CD8-positive, alpha-beta memory T cell (primary cell): Measurements from ENCODE around the gene CLEC19A. TPM values are rescaled to one million over a fixed set of nuclear protein-coding genes. Genes with fewer than 3 reads are reported as not detected.
"Not testable (repeated sequence)": the region's sequence is repeated elsewhere in the genome, so short reads cannot be mapped to it uniquely, and the experiment has no call there.

Experiments used
- CTCF ChIA-PET: fragments of 350-600 bp; sonication (Branson Sonifier 250); formaldehyde crosslinking; loops from one replicate; lab custom pipeline; 2021; ENCODE audit warnings: antibody characterized with exemption; lab: Charles Lee
- POLR2A ChIA-PET: fragments of 350-600 bp; sonication (Branson Sonifier 250); formaldehyde crosslinking; loops from one replicate; lab custom pipeline; 2021; ENCODE audit warnings: antibody characterized with exemption; lab: Charles Lee
- DNase-seq, 5 donors: peaks; one replicate each; pipeline versions ENCODE4 v3.0.0 to v3.0.0-alpha.2; 2020 to 2022; ENCODE audit warnings: mixed read lengths in 1 of 5
- H3K27ac ChIP-seq: one replicate; pipeline ENCODE4 v1.7.0; 2013; ENCODE audit warnings: low read depth, mild to moderate bottlenecking, low read length, moderate library complexity
- H3K27me3 ChIP-seq: 2 replicates; pipeline ENCODE4 v1.7.0; 2013; ENCODE audit warnings: low read length, mild to moderate bottlenecking; ENCODE audit not compliant: insufficient read depth, poor library complexity, severe bottlenecking
- H3K36me3 ChIP-seq: 2 replicates; pipeline ENCODE4 v1.7.0; 2013; ENCODE audit warnings: mild to moderate bottlenecking, low read length, moderate library complexity; ENCODE audit not compliant: insufficient read depth
- H3K4me1 ChIP-seq: 2 replicates; pipeline ENCODE4 v1.7.0; 2013; ENCODE audit warnings: mild to moderate bottlenecking, low read length, moderate library complexity; ENCODE audit not compliant: insufficient read depth
- H3K4me3 ChIP-seq: 2 replicates; pipeline ENCODE4 v1.7.0; 2013; ENCODE audit warnings: mild to moderate bottlenecking, low read length
- H3K9me3 ChIP-seq: 2 replicates; pipeline ENCODE4 v1.7.0; 2013; ENCODE audit warnings: mild to moderate bottlenecking, low read length
- H3K27ac Mint-ChIP-seq, 8 donors: one replicate each; pipeline ENCODE4 v1.8.0; 2020 to 2021; ENCODE audit warnings: mixed read lengths in 8 of 8, mild to moderate bottlenecking in 6 of 8, inconsistent platforms in 3 of 8, moderate library complexity in 3 of 8
- H3K27me3 Mint-ChIP-seq, 2 donors: one replicate each; pipeline ENCODE4 v1.8.0; 2020 to 2021; ENCODE audit warnings: mixed read lengths in 2 of 2, mild to moderate bottlenecking in 1 of 2, moderate library complexity in 1 of 2
- H3K36me3 Mint-ChIP-seq, 3 donors: one replicate each; pipeline ENCODE4 v1.8.0; 2020 to 2021; ENCODE audit warnings: mixed read lengths in 3 of 3, inconsistent platforms in 1 of 3, mild to moderate bottlenecking in 1 of 3
- H3K4me1 Mint-ChIP-seq, 3 donors: one replicate each; pipeline ENCODE4 v1.8.0; 2020 to 2021; ENCODE audit warnings: mixed read lengths in 3 of 3, inconsistent platforms in 1 of 3, mild to moderate bottlenecking in 1 of 3
- H3K4me3 Mint-ChIP-seq, 7 donors: one replicate each; pipeline ENCODE4 v1.8.0; 2020 to 2021; ENCODE audit warnings: mixed read lengths in 7 of 7, mild to moderate bottlenecking in 6 of 7, moderate library complexity in 4 of 7, inconsistent platforms in 2 of 7
- H3K9me3 Mint-ChIP-seq, 5 donors: one replicate each; pipeline ENCODE4 v1.8.0; 2020 to 2022; ENCODE audit warnings: mixed read lengths in 5 of 5, mild to moderate bottlenecking in 3 of 5, moderate library complexity in 2 of 5, inconsistent platforms in 1 of 5
- polyA plus RNA-seq: library from polyadenylated mRNA; unstranded; fragments of 300-500 nt; fragmentation: Illumina TruSeq; gene quantifications from one replicate; pipeline ENCODE4 v1.2.3, GENCODE V29; 2021
- total RNA-seq, 2 experiments: library from RNA; stranded (reverse); gene quantifications; one replicate each; pipeline ENCODE4 v1.2.3, GENCODE V29; 2021

Gene CLEC19A
- total and polyA plus RNA-seq, 3 experiments from 2014 or later = not detected

DNA sequence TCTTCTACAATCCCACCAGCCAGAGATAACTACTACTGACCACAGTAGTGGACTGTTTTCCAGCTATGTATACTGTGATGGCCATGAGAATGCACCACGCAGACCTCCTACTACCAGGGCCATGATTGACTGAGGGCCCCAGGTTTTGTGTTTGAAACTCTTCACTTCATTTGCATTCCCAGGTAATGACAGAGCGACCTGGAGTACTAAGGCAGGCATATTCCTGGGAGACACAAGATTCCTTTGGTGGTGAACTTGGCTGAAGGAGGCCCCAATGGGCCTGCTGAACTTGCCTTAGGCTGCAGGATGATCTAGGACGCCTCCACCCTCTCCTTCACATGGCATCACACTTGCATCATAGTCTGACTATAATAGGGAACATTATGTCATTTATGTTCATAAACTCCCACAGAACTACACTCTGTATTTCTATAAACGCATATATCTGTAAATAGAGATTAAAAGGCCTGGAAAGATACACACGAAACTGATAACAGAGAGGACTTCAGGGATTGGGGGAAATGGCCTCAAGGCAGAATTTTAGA lies 30.4 kb downstream of the CLEC19A start:
- Histone ChIP-seq H3K9me3 (no peaks in the 10 kb centered on the region), H3K4me3 (no peak overlapping the region), H3K4me1 (no peaks in the 10 kb centered on the region), H3K27ac (no peak overlapping the region), H3K36me3 (no peaks in the 10 kb centered on the region), H3K27me3 (peaks cover 3% of the 10 kb centered on the region)
- DNase-seq = no peak
- Mint-ChIP-seq H3K36me3 (no peaks in the 10 kb centered on the region), H3K4me1 (no peaks in the 10 kb centered on the region), H3K27me3 (peaks cover 0 to 2% of the 10 kb centered on the region in 2 donors), H3K9me3 (no peaks in the 10 kb centered on the region), H3K4me3 (no peak overlapping the region), H3K27ac (no peak overlapping the region)
- CTCF ChIA-PET = no interaction called here
- POLR2A ChIA-PET = no interaction called here

DNA sequence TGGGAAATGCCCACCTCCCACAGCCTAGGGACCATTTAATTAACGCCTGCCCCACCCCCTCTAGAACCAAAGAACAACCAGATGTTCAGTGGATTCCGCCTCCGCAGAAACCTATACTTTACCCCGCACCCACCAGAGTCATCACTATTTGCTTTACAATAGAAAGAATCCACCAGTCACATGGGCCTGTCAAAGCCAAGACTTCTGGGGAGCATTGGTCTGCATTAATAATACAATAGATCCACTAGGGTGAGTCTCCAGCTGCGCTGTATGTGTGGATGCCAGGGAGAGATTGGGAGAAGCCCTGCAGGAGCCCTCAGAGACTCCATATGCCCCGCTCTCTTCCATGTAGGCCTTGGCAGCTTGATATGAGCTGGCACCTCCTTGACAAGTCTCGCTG lies 31.3 kb downstream of the CLEC19A start:
- H3K4me1 ChIP-seq = no peaks in the 10 kb centered on the region
- POLR2A ChIA-PET = no interaction called here
- Mint-ChIP-seq H3K4me1 (no peaks in the 10 kb centered on the region), H3K36me3 (no peaks in the 10 kb centered on the region), H3K9me3 (no peaks in the 10 kb centered on the region), H3K4me3 (no peak overlapping the region), H3K27me3 (peaks cover 0 to 4% of the 10 kb centered on the region in 2 donors), H3K27ac (no peak overlapping the region)
- CTCF ChIA-PET = no interaction called here
- no peak overlapping the region for H3K4me3 ChIP-seq
- no peaks in the 10 kb centered on the region for H3K36me3 ChIP-seq
- H3K27ac ChIP-seq = no peak overlapping the region
- peaks cover 3% of the 10 kb centered on the region for H3K27me3 ChIP-seq
- DNase-seq = no peak
- no peaks in the 10 kb centered on the region for H3K9me3 ChIP-seq

DNA sequence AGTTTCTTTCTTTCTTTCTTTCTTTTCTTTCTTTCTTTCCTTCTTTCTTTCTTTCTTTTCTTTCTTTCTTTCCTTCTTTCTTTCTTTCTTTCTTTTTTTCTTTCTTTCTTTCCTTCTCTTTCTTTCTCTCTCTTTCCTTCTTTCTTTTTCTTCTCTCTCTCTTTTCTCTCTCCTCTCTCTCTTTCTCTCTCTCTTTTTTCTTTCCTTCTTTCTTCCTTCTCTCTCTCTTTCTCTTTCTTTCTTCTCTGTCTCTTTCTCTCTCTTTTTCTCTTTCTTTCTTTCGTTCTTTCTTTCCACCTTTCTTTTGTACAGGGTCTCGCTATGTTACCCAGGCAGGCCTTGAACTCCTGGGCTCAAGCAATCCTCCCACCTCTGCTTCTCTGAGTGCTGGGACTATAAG lies 35.7 kb downstream of the CLEC19A start:
- H3K27ac ChIP-seq, H3K27ac Mint-ChIP-seq, POLR2A ChIA-PET, H3K4me3 Mint-ChIP-seq, H3K36me3 ChIP-seq, H3K9me3 ChIP-seq, H3K27me3 Mint-ChIP-seq, H3K4me3 ChIP-seq, H3K9me3 Mint-ChIP-seq, H3K27me3 ChIP-seq, H3K4me1 Mint-ChIP-seq, DNase-seq, CTCF ChIA-PET, H3K36me3 Mint-ChIP-seq, H3K4me1 ChIP-seq: not testable (repeated sequence)

DNA sequence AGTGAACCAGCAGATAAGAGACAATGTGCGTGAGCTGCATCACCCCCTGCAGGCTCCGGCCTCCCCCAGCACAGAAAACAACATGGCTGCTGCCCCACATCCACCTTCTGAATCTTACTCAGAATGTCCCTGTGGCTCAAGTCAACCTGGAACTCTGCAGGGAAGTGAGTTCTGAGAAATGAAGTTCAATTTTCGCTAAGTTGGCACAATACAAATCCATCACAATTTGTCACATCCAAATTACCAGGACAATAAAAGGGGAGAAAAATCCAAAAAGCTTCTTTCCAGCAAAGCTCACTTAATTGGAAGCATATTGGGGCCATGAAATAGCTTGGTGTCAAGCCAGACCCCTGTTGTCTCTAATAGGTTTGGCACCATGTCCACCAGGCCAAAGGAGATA lies 38.1 kb downstream of the CLEC19A start:
- ChIA-PET POLR2A (no interaction called here), CTCF (no interaction called here)
- H3K4me3 ChIP-seq = no peak overlapping the region
- no peaks in the 10 kb centered on the region for H3K4me1 ChIP-seq
- H3K27ac ChIP-seq = no peak overlapping the region
- no peaks in the 10 kb centered on the region for H3K27me3 ChIP-seq
- H3K9me3 ChIP-seq = no peaks in the 10 kb centered on the region
- Mint-ChIP-seq H3K4me3 (no peak overlapping the region), H3K27me3 (peaks cover 6% of the 10 kb centered on the region in 2 donors), H3K4me1 (no peaks in the 10 kb centered on the region), H3K36me3 (no peaks in the 10 kb centered on the region), H3K27ac (no peak overlapping the region), H3K9me3 (peaks cover 0 to 7% (median 2%) of the 10 kb centered on the region in 5 donors)
- no peak for DNase-seq
- H3K36me3 ChIP-seq = no peaks in the 10 kb centered on the region

DNA sequence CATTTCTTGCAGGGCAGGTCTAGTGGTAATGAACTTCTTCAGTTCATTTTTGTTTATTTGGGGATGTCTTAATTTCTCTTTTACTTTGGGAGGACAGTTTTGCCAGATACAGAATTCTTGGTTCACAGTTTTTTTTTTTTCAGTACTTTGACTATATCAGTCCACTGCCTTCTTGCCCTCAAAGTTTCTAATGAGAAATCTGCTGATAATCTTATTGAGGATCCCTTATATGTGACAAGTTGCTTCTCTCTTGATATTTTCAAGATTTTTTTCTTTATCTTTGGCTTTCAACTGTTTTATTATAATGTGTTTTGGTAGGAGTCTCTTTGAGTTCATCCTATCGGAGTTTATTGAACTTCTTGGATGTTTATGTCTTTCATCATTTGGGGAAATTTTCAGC lies 42.8 kb downstream of the CLEC19A start:
- ChIA-PET CTCF (no interaction called here), POLR2A (no interaction called here)
- no peaks in the 10 kb centered on the region for H3K27me3 ChIP-seq
- no peak overlapping the region for H3K4me3 ChIP-seq
- H3K4me1 Mint-ChIP-seq = no peaks in the 10 kb centered on the region
- H3K9me3 Mint-ChIP-seq = peaks cover 0 to 7% (median 5%) of the 10 kb centered on the region in 5 donors
- no peak overlapping the region for H3K4me3 Mint-ChIP-seq
- no peak overlapping the region for H3K27ac ChIP-seq
- DNase-seq = no peak
- H3K4me1 ChIP-seq = no peaks in the 10 kb centered on the region
- no peaks in the 10 kb centered on the region for H3K36me3 Mint-ChIP-seq
- H3K36me3 ChIP-seq = no peaks in the 10 kb centered on the region
- H3K27me3 Mint-ChIP-seq = peaks cover 7 to 12% of the 10 kb centered on the region in 2 donors
- no peaks in the 10 kb centered on the region for H3K9me3 ChIP-seq
- no peak overlapping the region for H3K27ac Mint-ChIP-seq

DNA sequence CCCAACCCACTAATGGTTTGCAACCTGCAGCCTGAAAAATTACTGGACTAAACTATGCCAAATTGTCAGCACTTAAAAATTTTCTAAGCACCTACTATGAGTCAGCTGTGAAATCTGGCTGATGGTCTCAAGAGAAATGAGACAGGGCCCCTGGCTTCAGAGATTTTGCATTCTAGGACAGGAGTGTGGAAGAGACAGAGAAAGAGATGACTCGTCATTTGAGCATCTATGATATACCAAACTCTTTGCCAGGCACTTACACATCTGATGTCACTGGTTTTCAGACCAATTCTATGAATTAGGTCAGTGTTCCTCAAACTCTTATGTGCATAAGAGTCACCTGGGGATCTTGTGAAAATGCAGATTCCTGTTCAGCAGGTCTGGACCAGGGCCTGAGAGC lies 44.4 kb downstream of the CLEC19A start:
- H3K36me3 ChIP-seq = no peaks in the 10 kb centered on the region
- H3K4me3 Mint-ChIP-seq = no peak overlapping the region
- no peaks in the 10 kb centered on the region for H3K9me3 ChIP-seq
- H3K27me3 Mint-ChIP-seq = peaks cover 6 to 19% of the 10 kb centered on the region in 2 donors
- no peaks in the 10 kb centered on the region for H3K4me1 Mint-ChIP-seq
- H3K27ac Mint-ChIP-seq = no peak overlapping the region
- POLR2A ChIA-PET = no interaction called here
- H3K27ac ChIP-seq = no peak overlapping the region
- H3K36me3 Mint-ChIP-seq = no peaks in the 10 kb centered on the region
- no peaks in the 10 kb centered on the region for H3K4me1 ChIP-seq
- DNase-seq = no peak
- CTCF ChIA-PET = no interaction called here
- H3K27me3 ChIP-seq = no peaks in the 10 kb centered on the region
- no peak overlapping the region for H3K4me3 ChIP-seq
- H3K9me3 Mint-ChIP-seq = peaks cover 0 to 7% (median 3%) of the 10 kb centered on the region in 5 donors

DNA sequence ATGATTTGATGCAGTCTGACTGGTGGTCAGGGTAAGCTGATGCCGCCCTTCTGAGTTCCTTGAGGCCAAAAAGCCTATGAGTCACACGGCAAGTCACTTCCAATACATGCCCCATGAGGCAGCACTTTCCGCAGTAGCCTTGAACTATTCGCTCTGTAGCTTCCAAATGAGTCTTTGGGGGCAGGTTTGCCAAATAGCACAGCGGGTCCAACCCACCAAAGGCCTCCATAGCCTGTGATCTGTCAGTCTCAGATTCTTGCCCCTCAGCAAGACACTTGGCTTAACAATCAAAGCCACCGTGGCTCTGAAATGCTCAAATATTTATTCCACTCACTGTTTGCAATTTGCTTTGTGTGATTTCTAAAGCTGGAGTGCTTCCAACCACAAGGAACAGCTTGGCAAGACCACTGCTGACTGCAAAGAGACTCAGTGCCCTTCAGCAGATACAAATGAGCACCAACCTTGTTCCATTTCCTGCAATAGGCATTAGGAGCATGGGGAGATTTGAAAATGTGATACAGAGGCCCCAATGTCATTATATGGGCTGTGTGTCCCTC lies 45.4 kb downstream of the CLEC19A start:
- H3K27ac Mint-ChIP-seq = no peak overlapping the region
- H3K4me3 Mint-ChIP-seq = no peak overlapping the region
- CTCF ChIA-PET = no interaction called here
- H3K36me3 Mint-ChIP-seq = no peaks in the 10 kb centered on the region
- H3K9me3 Mint-ChIP-seq = peaks cover 0 to 7% (median 3%) of the 10 kb centered on the region in 5 donors
- no peak for DNase-seq
- Histone ChIP-seq H3K27me3 (no peaks in the 10 kb centered on the region), H3K27ac (no peak overlapping the region), H3K4me1 (no peaks in the 10 kb centered on the region), H3K4me3 (no peak overlapping the region), H3K36me3 (no peaks in the 10 kb centered on the region), H3K9me3 (no peaks in the 10 kb centered on the region)
- H3K4me1 Mint-ChIP-seq = no peaks in the 10 kb centered on the region
- POLR2A ChIA-PET = no interaction called here
- H3K27me3 Mint-ChIP-seq = peaks cover 6 to 20% of the 10 kb centered on the region in 2 donors

DNA sequence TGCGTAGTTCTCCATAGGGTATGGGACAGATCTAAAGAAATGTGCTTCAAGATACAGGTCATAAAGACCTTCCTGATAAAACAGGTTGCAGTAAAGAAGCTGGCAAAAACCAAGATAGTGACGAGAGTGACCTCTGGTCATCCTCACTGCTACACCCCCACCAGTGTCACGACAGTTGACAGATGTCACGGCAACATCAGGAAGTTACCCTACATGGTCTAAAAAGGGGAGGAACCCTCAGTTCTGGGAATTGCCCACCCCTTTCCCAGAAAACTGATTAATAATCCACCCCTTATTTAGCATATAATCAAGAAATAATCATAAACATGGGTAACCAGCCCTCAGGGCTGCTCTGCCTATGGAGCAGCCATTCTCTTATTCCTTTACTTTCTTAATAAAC lies 46.3 kb downstream of the CLEC19A start:
- POLR2A ChIA-PET = no interaction called here
- no peaks in the 10 kb centered on the region for H3K27me3 ChIP-seq
- no peak overlapping the region for H3K4me3 Mint-ChIP-seq
- no peak for DNase-seq
- no peaks in the 10 kb centered on the region for H3K36me3 Mint-ChIP-seq
- no peaks in the 10 kb centered on the region for H3K4me1 ChIP-seq
- no peak overlapping the region for H3K4me3 ChIP-seq
- no peak overlapping the region for H3K27ac Mint-ChIP-seq
- no peaks in the 10 kb centered on the region for H3K4me1 Mint-ChIP-seq
- CTCF ChIA-PET = no interaction called here
- H3K27ac ChIP-seq = no peak overlapping the region
- H3K9me3 Mint-ChIP-seq = peaks cover under 1 to 8% (median 3%) of the 10 kb centered on the region in 5 donors
- peaks cover 6 to 17% of the 10 kb centered on the region in 2 donors for H3K27me3 Mint-ChIP-seq
- H3K9me3 ChIP-seq = no peaks in the 10 kb centered on the region
- H3K36me3 ChIP-seq = no peaks in the 10 kb centered on the region
